Endometrial microvascular endothelial cells (primary cell): Measurements from ENCODE around the gene OR13C5. TPM values are rescaled to one million over a fixed set of nuclear protein-coding genes. Genes with fewer than 3 reads are reported as not detected.
"Not testable (repeated sequence)": the region's sequence is repeated elsewhere in the genome, so short reads cannot be mapped to it uniquely, and the experiment has no call there.

Experiments used
- in situ Hi-C: cut with HindIII; loops from 2 replicates; pipeline ENCODE4 v1.10.0; 2017; ENCODE audit warnings: low sequenced_read_pairs, low pct_unique_long_range_greater_than_20kb; ENCODE audit errors: inconsistent ontology term
- total RNA-seq: library from RNA; depleted of rRNA; stranded (reverse); fragments of >200 nt; gene quantifications from one replicate; pipeline ENCODE4 v1.2.3, GENCODE V29; 2015; ENCODE audit errors: inconsistent ontology term

Gene OR13C5
- total RNA-seq, result not detected

DNA sequence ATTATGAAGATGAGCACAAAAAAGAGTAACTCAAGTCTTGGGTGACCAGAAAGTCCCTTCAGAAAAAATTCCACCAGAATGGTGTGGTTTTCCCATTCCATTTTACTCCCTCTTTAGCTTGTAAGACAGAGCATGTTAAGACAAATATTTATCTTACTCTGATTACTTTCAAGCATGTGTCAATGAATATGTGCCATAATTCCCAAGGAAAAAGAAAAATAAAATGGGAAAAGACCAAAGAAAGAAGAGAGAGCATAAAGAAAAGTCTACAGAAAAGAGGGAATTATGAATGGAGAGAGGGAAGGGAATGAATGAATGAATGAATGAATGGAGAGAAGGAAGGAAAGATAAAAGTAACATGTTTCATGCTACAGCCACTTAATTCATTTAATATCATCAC, at the start of gene OR13C5:
TSS of gene OR13C5 (minus strand) at position 101 of the 400 bp plus-strand sequence. CDS start at position 101, 0 bp downstream.
- in situ Hi-C loops, result not testable (repeated sequence)

- in situ Hi-C loops, result no loop called here
Observed at GRCh38 chr9:104635456-104635855, 36.2 kb upstream of the OR13C5 start.

DNA sequence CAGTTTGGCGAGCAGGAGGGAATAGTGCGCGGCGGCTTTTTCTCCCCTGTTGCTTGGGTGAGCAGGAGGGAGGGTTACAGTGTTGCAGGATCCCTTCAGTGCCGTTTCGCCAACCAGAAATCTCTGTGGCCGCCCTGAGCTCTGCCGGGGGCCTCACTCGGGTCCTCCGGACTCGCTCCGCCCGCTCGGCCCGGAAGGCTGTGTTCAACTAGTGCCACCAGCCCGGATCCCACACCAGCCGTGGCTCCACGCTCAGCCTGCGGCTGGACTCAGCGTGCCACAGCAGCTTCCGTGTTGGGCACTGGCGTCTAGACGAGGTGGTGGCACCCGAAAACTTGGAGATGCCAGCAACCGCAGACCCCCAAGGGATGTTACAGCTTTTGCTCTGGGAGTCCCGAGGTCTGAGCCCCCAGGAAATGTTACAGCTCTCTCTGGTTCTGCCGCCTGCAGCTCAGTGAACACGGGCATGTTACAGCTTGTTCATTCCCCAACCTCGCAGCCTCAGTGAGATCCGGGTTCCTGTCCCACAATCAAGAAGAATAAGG, 34.8 kb upstream of the OR13C5 start:
- in situ Hi-C loops, result no loop called here

DNA sequence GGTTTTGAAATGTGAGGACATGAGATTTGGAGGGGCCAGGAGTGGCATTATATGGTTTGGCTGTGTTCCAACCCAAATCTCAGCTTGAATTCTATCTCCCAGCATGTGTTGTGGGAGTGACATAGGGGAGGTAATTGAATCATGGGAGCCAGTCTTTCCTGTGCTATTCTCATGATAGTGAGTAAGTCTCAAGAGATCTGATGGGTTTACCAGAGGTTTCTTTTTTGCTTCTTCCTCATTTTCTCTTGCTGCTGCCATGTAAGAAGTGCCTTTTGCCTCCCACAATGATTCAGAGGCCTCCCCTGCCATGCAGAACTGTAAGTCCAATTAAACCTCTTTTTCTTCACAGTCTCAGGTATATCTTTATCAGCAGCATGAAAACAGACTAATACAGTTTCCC, 26.8 kb upstream of the OR13C5 start:
- in situ Hi-C loops, result not testable (repeated sequence)

DNA sequence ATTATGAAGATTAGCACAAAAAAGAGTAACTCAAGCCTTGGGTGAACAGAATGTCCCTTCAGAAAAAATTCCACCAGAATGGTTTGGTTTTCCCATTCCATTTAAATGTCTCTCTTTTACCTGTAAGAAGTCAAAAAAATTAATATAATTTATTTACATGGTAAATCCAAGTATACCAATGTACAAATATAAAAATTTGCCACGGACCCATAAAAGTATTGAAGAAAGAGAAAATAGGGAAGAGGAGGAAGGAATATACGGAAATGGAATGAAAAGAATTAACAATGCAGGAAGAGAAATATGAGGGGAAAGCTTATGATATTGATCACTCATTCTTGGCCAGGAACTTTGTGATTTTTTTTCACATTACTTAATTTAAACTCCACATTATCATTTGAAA, 18.9 kb upstream of the OR13C5 start, which contains the start of gene OR13C9:
TSS of gene OR13C9 (minus strand) at position 101 of the 400 bp plus-strand sequence. CDS start at position 101, 0 bp downstream.
- in situ Hi-C loops, result no loop called here

DNA sequence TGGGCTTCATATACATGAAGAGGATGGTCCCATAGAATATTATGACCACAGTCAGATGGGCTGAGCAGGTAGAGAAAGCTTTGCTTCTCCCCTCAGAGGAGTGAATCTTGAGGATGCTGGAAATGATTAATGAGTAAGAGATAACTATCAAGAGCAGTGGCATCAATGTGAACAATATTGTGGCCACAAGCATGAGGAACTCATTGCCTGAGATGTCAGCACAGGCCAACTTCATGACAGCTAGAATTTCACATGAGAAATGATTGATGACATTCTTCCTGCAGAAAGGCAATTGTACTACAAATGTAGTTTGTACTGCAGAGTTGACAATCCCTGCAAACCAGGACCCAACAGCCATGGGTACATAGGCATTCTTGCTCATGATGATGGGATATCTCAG, 18.2 kb upstream of the OR13C5 start:
- in situ Hi-C loops, result no loop called here

GRCh38 chr9:104611213-104611612, 12.0 kb upstream of the OR13C5 start:
- in situ Hi-C loops, result no loop called here

DNA sequence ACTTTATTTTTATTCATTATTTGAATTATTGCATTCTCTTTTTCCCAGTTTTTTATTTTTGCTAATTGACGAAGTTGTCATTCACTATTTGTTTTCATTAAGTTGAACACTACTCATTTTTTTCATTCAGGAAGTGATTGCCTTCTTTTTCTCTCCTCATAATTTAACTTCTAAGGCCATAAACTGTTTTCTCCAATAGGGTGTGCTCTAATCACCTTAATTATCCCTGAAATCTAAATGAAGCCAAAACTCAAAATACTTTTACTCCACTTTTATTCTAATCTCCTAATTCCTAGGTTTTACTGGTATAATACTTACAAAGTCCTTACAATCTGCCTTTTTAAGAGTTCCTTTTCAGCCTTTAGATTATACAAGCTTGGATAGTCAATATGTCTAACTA, 9.1 kb upstream of the OR13C5 start:
- in situ Hi-C loops, result no loop called here

DNA sequence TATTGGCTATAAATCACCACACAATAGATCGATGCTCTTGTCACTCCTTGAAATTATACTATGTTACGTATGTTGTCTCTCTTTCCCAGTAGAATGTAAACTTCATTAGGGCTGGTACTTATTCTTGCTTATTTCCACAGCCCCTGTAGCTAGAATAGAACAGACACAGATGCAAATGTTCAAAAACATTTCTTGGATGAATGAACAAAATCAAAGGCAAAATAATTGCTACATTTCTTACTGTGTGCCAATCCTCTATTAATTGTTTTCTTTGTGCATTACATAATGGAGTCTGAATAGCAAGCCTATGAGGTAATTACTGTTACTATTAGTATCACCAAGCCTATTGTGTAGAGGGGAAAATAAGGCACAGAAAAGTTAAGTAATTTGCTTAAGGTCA, 6.9 kb upstream of the OR13C5 start:
- in situ Hi-C loops, result no loop called here

- in situ Hi-C loops, result not testable (repeated sequence)
Observed at GRCh38 chr9:104605527-104605926, 6.3 kb upstream of the OR13C5 start, which contains the start of gene OR13C2. Gene OR13C2, minus strand, starts transcription at chr9:104605627. Its CDS starts 0 bp downstream, at chr9:104605627.

DNA sequence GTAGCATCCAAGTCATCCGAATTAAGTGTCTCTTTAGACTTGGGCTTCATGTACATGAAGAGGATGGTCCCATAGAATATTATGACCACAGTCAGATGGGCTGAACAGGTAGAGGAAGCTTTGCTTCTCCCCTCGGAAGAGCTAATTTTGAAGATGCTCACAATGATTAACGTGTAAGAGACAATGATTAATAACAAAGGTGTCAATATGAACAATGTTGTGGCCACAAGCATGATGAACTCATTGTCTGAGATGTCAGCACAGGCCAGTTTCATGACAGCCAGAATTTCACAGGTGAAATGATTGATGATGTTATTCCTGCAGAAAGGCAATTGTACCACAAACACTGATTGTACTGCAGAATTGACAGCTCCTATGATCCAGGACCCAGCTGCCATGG, 5.6 kb upstream of the OR13C5 start:
- in situ Hi-C loops, result no loop called here

DNA sequence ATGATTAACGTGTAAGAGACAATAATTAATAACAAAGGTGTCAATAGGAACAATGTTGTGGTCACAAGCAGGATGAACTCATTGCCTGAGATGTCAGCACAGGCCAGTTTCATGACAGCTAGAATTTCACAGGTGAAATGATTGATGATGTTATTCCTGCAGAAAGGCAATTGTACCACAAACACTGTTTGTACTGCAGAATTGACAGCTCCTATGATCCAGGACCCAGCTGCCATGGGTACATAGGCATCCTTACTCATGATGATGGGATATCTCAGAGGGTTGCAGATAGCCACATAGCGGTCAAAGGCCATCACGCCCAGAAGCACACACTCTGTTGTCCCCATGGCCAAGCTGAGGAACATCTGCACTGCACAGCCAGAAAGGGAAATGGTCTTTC, 464 bp downstream of the OR13C5 start:
- in situ Hi-C loops, result not testable (repeated sequence)

- in situ Hi-C loops, result no loop called here
Observed at GRCh38 chr9:104589626-104590025, 9.6 kb downstream of the OR13C5 start.

DNA sequence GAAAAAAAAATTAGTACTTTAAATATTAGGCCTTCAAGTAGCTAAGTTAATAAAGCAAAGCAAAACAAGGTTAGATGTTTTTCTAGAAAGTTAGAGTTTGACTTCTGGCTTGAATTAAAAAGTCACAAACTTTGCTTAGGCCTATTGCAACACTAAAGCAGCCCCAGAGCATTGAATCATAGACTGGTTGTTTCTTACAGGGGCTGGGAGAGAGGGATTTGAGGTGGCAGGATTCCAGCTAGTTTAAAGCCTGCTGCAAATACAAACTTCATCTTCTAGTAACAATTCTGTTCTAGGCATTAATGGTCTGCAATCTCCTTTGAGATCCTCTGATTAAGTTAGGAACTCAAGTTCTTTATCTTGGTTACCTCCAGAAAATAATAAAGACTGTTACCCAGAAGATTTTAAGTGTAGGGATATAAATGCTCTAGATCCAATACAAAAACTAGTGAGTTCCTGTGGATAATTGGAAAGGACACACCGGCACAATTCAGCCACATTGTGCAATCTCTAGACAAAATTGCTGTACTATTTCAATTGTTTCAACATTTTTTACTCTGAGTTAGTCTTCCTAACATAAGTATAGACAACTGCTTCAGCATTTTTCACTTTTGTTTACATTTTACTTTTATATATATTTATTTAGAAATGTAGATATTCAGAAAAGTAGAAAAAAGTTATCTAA, 12.6 kb downstream of the OR13C5 start:
- in situ Hi-C loops, result no loop called here

DNA sequence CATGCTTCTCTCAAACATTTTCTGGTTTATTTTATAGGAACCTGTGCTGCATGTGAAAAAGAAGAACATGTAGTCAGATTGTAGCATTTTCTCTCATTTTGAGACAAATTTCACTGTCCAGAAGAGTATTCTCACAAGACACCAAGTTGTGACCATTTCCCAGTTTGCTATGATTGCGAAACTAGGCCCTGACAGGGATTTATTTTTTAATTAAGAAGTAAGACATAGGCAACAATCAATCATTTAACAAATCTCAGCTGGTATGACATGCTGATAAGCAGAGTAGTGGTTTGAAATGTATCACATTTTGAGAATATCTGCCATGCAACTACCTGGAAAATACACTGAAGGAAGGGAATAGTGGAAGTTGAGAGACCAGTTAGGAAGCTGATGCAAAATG, 18.7 kb downstream of the OR13C5 start:
- in situ Hi-C loops, result no loop called here

- in situ Hi-C loops, result no loop called here
Observed at GRCh38 chr9:104577263-104577662, 21.9 kb downstream of the OR13C5 start.

DNA sequence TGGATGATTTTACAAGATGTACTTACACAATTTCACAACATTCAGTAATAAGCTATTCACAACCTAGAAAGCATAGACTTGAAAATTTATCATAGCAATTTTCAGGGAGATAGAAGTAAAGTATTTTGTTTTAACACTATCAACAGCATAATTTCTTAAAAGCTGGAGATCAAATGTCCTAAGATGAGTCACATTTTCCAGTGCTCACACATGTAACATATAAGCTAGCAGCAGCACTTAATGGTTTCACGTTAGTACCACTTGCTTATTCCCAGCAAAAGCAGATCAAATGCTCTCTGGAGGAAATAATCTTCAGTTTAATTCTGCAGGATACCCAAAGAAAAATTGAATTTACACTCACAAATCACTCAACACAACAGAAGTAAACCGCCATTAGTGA, 23.8 kb downstream of the OR13C5 start:
- in situ Hi-C loops, result no loop called here

DNA sequence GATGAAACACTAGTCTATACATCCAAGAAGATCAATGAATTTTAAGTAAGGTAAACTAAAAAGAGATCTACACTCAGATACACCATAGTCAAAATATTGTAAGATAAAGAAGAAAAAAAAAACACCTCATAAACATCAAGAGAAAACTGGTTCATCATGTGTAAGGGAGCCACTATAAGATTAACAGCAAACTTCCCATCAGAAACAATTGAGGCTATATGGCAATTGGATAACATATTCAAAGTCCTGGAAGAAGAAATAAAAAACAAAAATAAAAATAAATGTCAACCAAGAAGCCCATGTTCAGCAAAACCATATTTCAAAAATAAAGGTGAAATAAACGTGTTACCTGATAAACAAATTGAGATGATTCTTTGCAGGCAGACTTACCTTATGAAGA, 26.6 kb downstream of the OR13C5 start:
- in situ Hi-C loops, result no loop called here

GRCh38 chr9:104568868-104569267, 30.3 kb downstream of the OR13C5 start, which contains the start of gene OR13C8:
Gene OR13C8, plus strand, starts transcription at chr9:104569168. Its CDS starts 0 bp downstream, at chr9:104569168.
- in situ Hi-C loops, result no loop called here

- in situ Hi-C loops, result no loop called here
Observed at GRCh38 chr9:104564358-104564757, 34.9 kb downstream of the OR13C5 start.
